Measurements from ENCODE around the gene RAB11A.

The RAB11A gene

DNA sequence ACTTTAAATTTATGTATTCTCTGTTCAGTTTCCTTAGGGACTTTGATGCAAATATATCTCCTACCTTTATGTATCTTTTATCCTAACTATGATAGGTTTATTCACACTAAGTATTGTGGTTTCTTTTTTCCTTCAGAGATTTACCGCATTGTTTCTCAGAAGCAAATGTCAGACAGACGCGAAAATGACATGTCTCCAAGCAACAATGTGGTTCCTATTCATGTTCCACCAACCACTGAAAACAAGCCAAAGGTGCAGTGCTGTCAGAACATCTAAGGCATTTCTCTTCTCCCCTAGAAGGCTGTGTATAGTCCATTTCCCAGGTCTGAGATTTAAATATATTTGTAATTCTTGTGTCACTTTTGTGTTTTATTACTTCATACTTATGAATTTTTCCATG is 18.3 kb downstream of the RAB11A start:
- peak; percentile 37 for DNase-seq

DNA sequence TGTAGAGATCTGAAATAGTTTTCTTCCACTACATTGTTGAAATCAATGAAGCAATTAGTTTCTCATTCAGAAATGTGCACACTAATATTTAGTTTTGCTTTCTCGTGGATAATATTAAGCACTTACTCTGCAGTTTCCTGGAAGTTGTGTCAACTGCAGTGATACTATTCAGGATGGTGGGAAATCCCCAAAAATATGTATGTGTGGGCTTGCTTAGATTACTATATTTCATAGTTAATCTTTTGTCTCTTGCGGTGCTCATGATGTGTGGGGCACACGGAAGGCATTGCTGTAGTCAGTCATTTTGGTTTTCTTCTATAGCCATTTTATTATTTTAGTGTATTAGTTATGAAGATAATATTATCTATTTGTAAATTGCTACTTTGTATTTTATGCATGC is 19.7 kb downstream of the RAB11A start:
- no peak for DNase-seq

- DNase-seq = no peak
These were observed 23.8 kb downstream of the RAB11A start for GRCh38 chr15:65893060-65893459.

GRCh38 chr15:65896236-65896635 is 26.9 kb downstream of the RAB11A start:
- DNase-seq = no peak

GRCh38 chr15:65900488-65900887 is 31.2 kb downstream of the RAB11A start:
- DNase-seq = no peak

- DNase-seq = no peak
These were observed 32.0 kb downstream of the RAB11A start for GRCh38 chr15:65901336-65901735.

- no peak for DNase-seq
These were observed 32.5 kb downstream of the RAB11A start for GRCh38 chr15:65901836-65902235.

DNA sequence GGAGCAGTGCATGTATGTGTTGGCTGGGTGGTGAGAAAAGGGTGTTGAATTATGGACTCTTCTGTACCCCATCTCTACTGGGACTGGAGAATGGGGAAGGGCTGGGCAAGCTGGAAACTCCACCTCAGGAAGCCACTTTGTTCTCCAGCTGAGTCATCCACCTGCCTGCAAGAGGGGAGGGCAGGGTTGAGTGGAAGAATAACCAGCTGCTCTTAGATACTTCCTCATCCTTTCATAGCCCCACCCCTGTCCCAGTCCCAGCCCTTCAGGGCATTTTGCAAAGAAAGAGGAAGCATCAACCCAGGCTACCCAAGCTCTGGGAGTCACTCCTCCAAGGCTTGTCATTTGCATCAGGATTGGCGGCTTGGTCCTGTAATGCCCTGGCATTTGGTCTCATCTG is 33.1 kb downstream of the RAB11A start:
- DNase-seq = peak; percentile 77

DNA sequence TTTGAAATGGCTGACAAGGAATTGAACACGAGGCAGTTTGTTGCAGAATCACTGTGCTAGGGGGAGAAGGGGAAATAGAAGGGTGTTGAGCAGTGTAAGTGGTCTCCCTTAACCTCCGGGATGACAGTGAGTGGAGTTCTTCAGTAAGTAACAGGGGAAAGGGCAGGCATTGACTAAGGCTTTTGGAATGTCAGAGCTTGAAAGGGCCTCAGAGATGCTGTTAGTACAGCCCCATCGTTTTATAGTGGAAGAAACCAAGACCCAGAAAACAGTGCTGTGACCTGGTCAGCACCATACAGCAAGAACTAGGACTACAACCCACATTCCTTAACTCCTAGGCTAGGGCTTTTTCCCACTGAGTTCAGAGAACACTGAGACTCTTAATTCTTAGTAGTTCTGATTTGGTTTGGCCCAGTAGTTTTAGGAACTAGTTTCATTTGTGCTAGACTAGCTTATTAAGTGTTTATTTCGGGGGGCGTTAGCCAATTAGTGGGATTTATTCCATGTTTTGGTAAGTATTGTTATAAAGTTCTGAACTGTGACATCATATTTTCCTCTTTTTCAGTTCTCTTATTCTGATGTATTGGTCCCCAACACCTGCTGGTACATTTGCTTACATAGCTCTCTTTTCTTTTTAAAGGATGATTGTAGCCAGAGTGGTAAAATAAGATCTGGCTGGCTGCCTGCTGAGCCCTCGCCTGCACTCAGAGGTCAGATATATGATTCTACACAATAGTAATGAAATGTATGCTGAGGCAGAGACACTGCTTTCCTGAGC is 34.2 kb downstream of the RAB11A start:
- no peak for DNase-seq

DNA sequence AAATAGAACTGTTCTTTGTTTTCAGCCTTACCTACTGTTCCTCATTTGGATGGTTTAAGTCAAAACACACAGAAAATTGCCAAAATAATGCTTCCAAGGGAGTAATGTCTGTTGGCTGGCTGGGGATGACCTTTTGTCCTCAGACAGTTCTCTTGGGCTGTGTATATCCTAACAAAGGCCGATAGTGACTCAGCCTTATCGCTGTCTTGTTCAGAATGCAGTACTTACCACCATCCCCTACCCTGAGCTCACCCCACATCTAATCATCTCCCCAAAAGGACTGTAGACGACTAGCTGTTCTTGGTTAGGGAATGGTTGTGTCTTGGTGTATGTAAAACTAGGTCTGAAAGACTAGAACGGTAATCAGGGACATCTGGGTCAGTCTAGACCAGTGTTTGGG is 35.0 kb downstream of the RAB11A start:
- no peak for DNase-seq

- DNase-seq = no peak
These were observed 37.1 kb downstream of the RAB11A start for GRCh38 chr15:65906396-65906795.

- DNase-seq = no peak
These were observed 38.4 kb downstream of the RAB11A start for GRCh38 chr15:65907661-65908060.

- no peak for DNase-seq
These were observed 39.6 kb downstream of the RAB11A start for GRCh38 chr15:65908876-65909275.

GRCh38 chr15:65909831-65910230 is 40.5 kb downstream of the RAB11A start:
- DNase-seq = no peak

DNA sequence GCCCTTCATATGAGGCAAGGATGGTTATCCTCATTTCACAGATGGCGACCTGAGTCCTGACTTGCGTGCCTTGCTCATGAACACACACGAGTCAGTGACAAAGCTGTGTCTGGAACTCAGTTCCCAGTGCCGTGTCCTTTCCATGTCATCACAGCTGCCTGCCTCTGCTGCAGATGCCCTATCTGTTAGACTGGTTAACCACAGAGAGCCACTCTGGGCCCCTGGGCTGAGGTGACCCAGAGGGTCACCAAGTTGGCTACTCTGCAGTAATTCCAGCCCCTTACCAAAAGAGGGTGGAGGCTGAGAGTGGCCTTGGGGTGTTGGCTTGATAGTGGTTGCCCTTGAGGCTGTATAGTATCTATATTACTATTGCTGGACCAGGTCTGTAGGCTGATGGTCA is 41.0 kb downstream of the RAB11A start:
- no peak for DNase-seq

DNA sequence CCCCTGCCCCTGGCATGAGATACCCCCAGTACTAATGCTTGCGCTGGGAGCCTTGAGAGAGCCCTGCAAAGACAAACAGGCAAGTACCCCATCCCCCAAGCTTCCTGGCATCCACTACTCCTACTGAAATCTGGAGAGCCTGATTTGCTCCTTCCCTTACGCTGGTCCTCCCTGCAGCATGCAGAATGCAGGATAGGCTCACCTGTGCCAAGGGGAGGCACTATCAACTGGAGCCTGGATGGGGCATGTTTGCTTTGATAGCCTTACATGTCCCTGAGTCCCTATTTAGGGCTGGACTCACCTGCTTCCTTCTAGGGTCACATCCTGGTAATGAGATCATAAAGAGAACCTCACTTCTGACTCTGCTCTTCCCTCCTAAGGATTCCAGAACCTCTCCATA is 42.9 kb downstream of the RAB11A start:
- DNase-seq = no peak

GRCh38 chr15:65913631-65914199 is 44.4 kb downstream of the RAB11A start:
- no peak for DNase-seq

GRCh38 chr15:65914386-65914785 is 45.1 kb downstream of the RAB11A start:
- no peak for DNase-seq

GRCh38 chr15:65914981-65915925 is 46.0 kb downstream of the RAB11A start:
- DNase-seq = no peak

DNA sequence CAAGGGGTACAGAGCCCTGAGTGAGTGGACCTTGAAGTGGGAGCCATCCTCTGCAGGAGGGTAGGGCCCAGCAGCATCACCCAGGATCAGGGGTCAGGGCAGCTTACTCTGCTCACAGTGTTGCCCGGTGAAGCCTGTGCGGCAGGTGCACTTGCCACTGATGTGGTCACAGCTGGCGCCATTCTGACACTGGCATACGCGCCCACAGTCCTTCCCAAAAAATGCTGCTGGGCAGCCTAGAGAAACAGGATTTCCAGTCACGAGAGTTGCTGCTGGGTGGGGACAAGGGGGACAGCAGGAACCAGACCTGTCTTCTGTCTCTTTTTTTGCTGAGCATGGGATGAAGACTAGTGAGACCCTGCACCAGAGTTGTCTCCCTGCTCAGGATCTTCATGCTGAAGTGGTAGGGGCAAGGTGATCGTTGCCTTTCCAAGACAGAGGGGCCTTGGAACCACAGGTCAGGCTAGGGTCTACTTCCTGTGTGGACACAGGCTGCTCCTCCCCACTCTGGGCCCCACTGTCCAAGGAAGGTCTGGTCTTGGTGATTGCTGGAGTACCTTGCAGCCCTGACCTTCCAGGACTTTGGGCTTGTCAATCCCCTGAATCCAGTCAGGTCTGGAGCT is 46.9 kb downstream of the RAB11A start:
- no peak for DNase-seq

DNA sequence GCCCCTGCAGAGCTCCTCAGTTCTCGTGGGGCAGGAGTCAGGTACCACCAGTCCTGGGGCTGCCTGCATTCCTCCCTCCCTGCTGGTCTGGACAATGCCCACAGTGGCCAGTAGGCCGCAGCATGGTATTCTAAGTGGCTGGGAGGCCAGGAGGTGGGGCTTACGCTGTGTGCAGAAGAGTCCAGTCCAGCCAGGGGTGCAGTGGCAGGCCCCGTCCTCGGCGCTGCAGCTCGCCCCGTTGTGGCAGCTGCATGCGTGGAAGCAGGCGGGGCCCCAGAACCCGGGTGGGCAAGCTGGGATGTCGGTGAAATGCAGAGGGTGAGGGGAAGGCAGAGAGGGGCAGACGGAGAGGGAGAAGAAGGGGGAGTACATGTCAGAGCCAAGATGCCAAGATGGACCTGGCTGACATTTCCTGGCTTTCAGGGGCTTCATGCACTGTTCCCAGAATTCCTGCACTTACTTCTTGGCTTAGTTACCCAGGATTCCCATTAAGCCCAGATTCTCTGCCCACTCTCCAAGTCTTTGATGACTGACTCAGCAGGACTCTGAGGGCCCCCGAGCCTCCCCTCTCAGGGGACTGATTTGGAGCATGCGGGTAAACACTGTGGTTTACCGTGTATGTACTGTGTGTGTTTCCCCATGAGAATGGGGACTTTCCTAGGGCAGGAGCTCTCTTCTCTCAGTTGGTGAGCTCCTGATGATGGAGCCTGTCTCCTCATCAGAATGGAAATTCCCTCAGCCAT is 47.5 kb downstream of the RAB11A start:
- DNase-seq = peak; percentile 35

GRCh38 chr15:65917407-65917756 is 48.1 kb downstream of the RAB11A start:
- DNase-seq = no peak

GRCh38 chr15:65917936-65918335 is 48.6 kb downstream of the RAB11A start:
- DNase-seq = no peak
